Measurements from ENCODE around the gene RECQL5.

Gene RECQL5

GRCh38 chr17:75633486-75634375 is 33.2 kb downstream of the RECQL5 start:
- peak; percentile 82 for DNase-seq (ENCODE audit: low spot score)

GRCh38 chr17:75632863-75633485 is 34.0 kb downstream of the RECQL5 start, which contains the start of gene SMIM5:
Gene SMIM5, plus strand, starts transcription at chr17:75633434. Its CDS starts 6,768 bp downstream, at chr17:75640202.
- peak; percentile 98 for DNase-seq (ENCODE audit: low spot score)

GRCh38 chr17:75632428-75632827 is 34.5 kb downstream of the RECQL5 start:
- DNase-seq (ENCODE audit: low spot score): no peak

- no peak for DNase-seq (ENCODE audit: low spot score)
Measured at GRCh38 chr17:75631353-75631752, 35.6 kb downstream of the RECQL5 start.

- no peak for DNase-seq (ENCODE audit: low spot score)
Measured at GRCh38 chr17:75630071-75630917, 36.7 kb downstream of the RECQL5 start.

GRCh38 chr17:75629157-75629556 is 37.8 kb downstream of the RECQL5 start:
- DNase-seq (ENCODE audit: low spot score): no peak

- DNase-seq (ENCODE audit: low spot score): no peak
Measured at GRCh38 chr17:75628425-75628824, 38.5 kb downstream of the RECQL5 start.

- no peak for DNase-seq (ENCODE audit: low spot score)
Measured at GRCh38 chr17:75627094-75627493, 39.9 kb downstream of the RECQL5 start.

- no peak for DNase-seq (ENCODE audit: low spot score)
Measured at GRCh38 chr17:75626496-75627038, 40.4 kb downstream of the RECQL5 start.

GRCh38 chr17:75625813-75626486 is 41.0 kb downstream of the RECQL5 start:
- no peak for DNase-seq (ENCODE audit: low spot score)

GRCh38 chr17:75624714-75625345 is 42.1 kb downstream of the RECQL5 start:
- DNase-seq (ENCODE audit: low spot score): no peak

- DNase-seq (ENCODE audit: low spot score): no peak
Measured at GRCh38 chr17:75624021-75624420, 42.9 kb downstream of the RECQL5 start.

- DNase-seq (ENCODE audit: low spot score): no peak
Measured at GRCh38 chr17:75623386-75623785, 43.6 kb downstream of the RECQL5 start.

- DNase-seq (ENCODE audit: low spot score): no peak
Measured at GRCh38 chr17:75622771-75623273, 44.1 kb downstream of the RECQL5 start.

GRCh38 chr17:75622076-75622475 is 44.9 kb downstream of the RECQL5 start:
- DNase-seq (ENCODE audit: low spot score): no peak

GRCh38 chr17:75621489-75621888 is 45.5 kb downstream of the RECQL5 start:
- DNase-seq (ENCODE audit: low spot score): no peak

- DNase-seq (ENCODE audit: low spot score): no peak
Measured at GRCh38 chr17:75619506-75620431, 47.2 kb downstream of the RECQL5 start.

- DNase-seq (ENCODE audit: low spot score): no peak
Measured at GRCh38 chr17:75617675-75618074, 49.3 kb downstream of the RECQL5 start.

- no peak for DNase-seq (ENCODE audit: low spot score)
Measured at GRCh38 chr17:75617218-75617617, 49.7 kb downstream of the RECQL5 start.
